Measurements from ENCODE around the gene PRMT1. TPM values are rescaled to one million over a fixed set of nuclear protein-coding genes. Genes with fewer than 3 reads are reported as not detected.

The PRMT1 gene
- total and polyA plus RNA-seq, 2 of the 13 experiments (the other 11 are each of a cell fraction or from before 2014, with no cell fraction given): 324 to 374 TPM

GRCh38 chr19:49665351-49666119, 11.5 kb upstream of the PRMT1 start, which contains the start of the genes BCL2L12 and IRF3 (continued):
- TF ChIP-seq KLF11 (CRISPR knock-in tag; IDR thresholded peaks at IDR 0.05) (no peak), HDAC1 (CRISPR knock-in tag; IDR thresholded peaks at IDR 0.05) (peak; percentile 63), GABPA (IDR thresholded peaks at IDR 0.05; ENCODE audit: low read depth, low read length) (no peak), GABPA (CRISPR knock-in tag; IDR thresholded peaks at IDR 0.05; ENCODE audit: low read depth) (peak; percentile 69), ZNF670 (CRISPR knock-in tag; IDR thresholded peaks at IDR 0.05; ENCODE audit: borderline replicate concordance) (no peak), ZNF629 (CRISPR knock-in tag; conservative IDR thresholded peaks at IDR 0.05) (no peak), YEATS2 (CRISPR knock-in tag; IDR thresholded peaks at IDR 0.05; ENCODE audit: borderline replicate concordance) (peak; percentile 86; the same call in 1 of the 2 replicates), ZFP90 (CRISPR knock-in tag; IDR thresholded peaks at IDR 0.05; ENCODE audit: borderline replicate concordance) (peak; percentile 63; the same call in 1 of the 2 replicates), TAF15 (IDR thresholded peaks at IDR 0.05; ENCODE audit: low read depth, low read length, poor library complexity, severe bottlenecking) (peak; percentile 64), NRL (CRISPR knock-in tag; IDR thresholded peaks at IDR 0.05; ENCODE audit: borderline replicate concordance) (peak; percentile 18; the same call in 1 of the 2 replicates), KIAA2018 (CRISPR knock-in tag; IDR thresholded peaks at IDR 0.05; ENCODE audit: borderline replicate concordance) (no peak), ZNF770 (CRISPR knock-in tag; IDR thresholded peaks at IDR 0.05) (no peak), NPAS2 (CRISPR knock-in tag; IDR thresholded peaks at IDR 0.05; ENCODE audit: borderline replicate concordance) (no peak), NR0B2 (CRISPR knock-in tag; IDR thresholded peaks at IDR 0.05) (no peak), ZNF17 (CRISPR knock-in tag; IDR thresholded peaks at IDR 0.05) (no peak), ZNF432 (CRISPR knock-in tag; IDR thresholded peaks at IDR 0.05; ENCODE audit: borderline replicate concordance) (no peak), ZBTB37 (CRISPR knock-in tag; IDR thresholded peaks at IDR 0.05) (0 out of 2 replicates have a peak, but pooled peaks have one; percentile 37)

Data from HepG2 (cell line).